IMR-90 (cell line): ENCODE data around the gene MFN2. TPM values are rescaled to one million over a fixed set of nuclear protein-coding genes. Genes with fewer than 3 reads are reported as not detected.

ENCODE experiments used
- ATAC-seq: fragments of 200-7000 bp; cut with Tn5 transposase; 2 replicates; pipeline ENCODE4 v1.9.1; 2020; ENCODE audit warnings: low read depth, mild to moderate bottlenecking, moderate library complexity
- BruUV-seq: library from RNA; stranded (reverse); fragments of 400-500 nt; replicated peaks from 2 replicates; lab custom pipeline; 2021; lab: Mats Ljungman, UMichigan
- CTCF ChIA-PET: fragments of 300-600 bp; formaldehyde crosslinking; extraction: SDS; loops from one replicate; lab custom pipeline; 2021; ENCODE audit warnings: antibody characterized with exemption; lab: Yijun Ruan, JAX
- POLR2A ChIA-PET: fragments of 300-600 bp; sonication (Branson Sonifier 250); formaldehyde crosslinking; loops from one replicate; lab custom pipeline; 2022; ENCODE audit warnings: antibody characterized with exemption; ENCODE audit not compliant: unreplicated experiment; lab: Charles Lee
- DNase-seq: peaks from one replicate; pipeline ENCODE4 v3.0.0; 2013
- H2AFZ ChIP-seq: replicated peaks from 2 replicates; pipeline ENCODE3; 2013; ENCODE audit warnings: low read length, mild to moderate bottlenecking; ENCODE audit not compliant: poor library complexity
- H2AK5ac ChIP-seq: 2 replicates; pipeline ENCODE4 v1.6.1; 2013; ENCODE audit warnings: low read depth, low read length, inconsistent platforms
- H2AK9ac ChIP-seq: replicated peaks from 2 replicates; pipeline ENCODE3; 2013; ENCODE audit warnings: mild to moderate bottlenecking, low read depth, low read length, moderate library complexity; ENCODE audit not compliant: poor library complexity
- H2BK120ac ChIP-seq: 2 replicates; pipeline ENCODE4 v1.6.1; 2013; ENCODE audit warnings: low read depth, low read length, inconsistent platforms
- H2BK15ac ChIP-seq: 3 replicates; pipeline ENCODE4 v1.6.1; 2013; ENCODE audit warnings: low read depth, low read length, inconsistent platforms
- H2BK20ac ChIP-seq: 2 replicates; pipeline ENCODE4 v1.6.1; 2013; ENCODE audit warnings: low read depth, mild to moderate bottlenecking, inconsistent platforms, low read length, moderate library complexity
- H2BK5ac ChIP-seq: 2 replicates; pipeline ENCODE4 v1.6.1; 2013; ENCODE audit warnings: mild to moderate bottlenecking, low read depth, low read length, inconsistent platforms; ENCODE audit not compliant: poor library complexity, severe bottlenecking
- H3K14ac ChIP-seq: replicated peaks from 2 replicates; pipeline ENCODE4 v1.6.1; 2013; ENCODE audit warnings: low read depth, low read length, inconsistent platforms
- H3K18ac ChIP-seq: 2 replicates; pipeline ENCODE4 v1.6.1; 2013; ENCODE audit warnings: low read depth, low read length, control low read depth
- H3K23ac ChIP-seq: 2 replicates; pipeline ENCODE4 v1.6.1; 2013; ENCODE audit warnings: low read depth, low read length, inconsistent platforms
- H3K27ac ChIP-seq: 2 replicates; pipeline ENCODE4 v1.5.1; 2013; ENCODE audit warnings: mild to moderate bottlenecking, control low read depth, low read length; ENCODE audit not compliant: insufficient read depth
- H3K27me3 ChIP-seq: 2 replicates; pipeline ENCODE4 v1.6.1; 2013; ENCODE audit warnings: low read length; ENCODE audit not compliant: control insufficient read depth, insufficient read depth
- H3K36me3 ChIP-seq: 2 replicates; pipeline ENCODE4 v1.6.1; 2013; ENCODE audit warnings: low read length, mixed read lengths; ENCODE audit not compliant: control insufficient read depth, insufficient read depth
- H3K4ac ChIP-seq: 2 replicates; pipeline ENCODE4 v1.6.1; 2013; ENCODE audit warnings: low read depth, low read length, inconsistent platforms
- H3K4me1 ChIP-seq: 2 replicates; pipeline ENCODE4 v1.6.1; 2013; ENCODE audit warnings: low read length, mixed read lengths; ENCODE audit not compliant: control insufficient read depth, insufficient read depth
- H3K4me2 ChIP-seq: 2 replicates; pipeline ENCODE4 v1.6.1; 2013; ENCODE audit warnings: low read depth, mild to moderate bottlenecking, control low read depth, low read length, moderate library complexity
- H3K4me3 ChIP-seq: 2 replicates; pipeline ENCODE4 v1.5.1; 2013; ENCODE audit warnings: low read depth, mild to moderate bottlenecking, control low read depth, low read length, moderate library complexity; ENCODE audit not compliant: insufficient read depth
- H3K56ac ChIP-seq: 2 replicates; pipeline ENCODE4 v1.6.1; 2013; ENCODE audit warnings: low read length, inconsistent platforms; ENCODE audit not compliant: insufficient read depth; ENCODE audit errors: extremely low read depth
- H3K79me1 ChIP-seq, 2 experiments: 2 replicates each; pipeline ENCODE4 v1.6.1; 2013; ENCODE audit warnings: low read length in 2 of 2, inconsistent platforms in 1 of 2, low read depth in 1 of 2
- H3K9ac ChIP-seq: 2 replicates; pipeline ENCODE4 v1.6.1; 2013; ENCODE audit warnings: low read depth, low read length, control low read depth
- H3K9me1 ChIP-seq: 2 replicates; pipeline ENCODE4 v1.6.1; 2013; ENCODE audit warnings: low read length, inconsistent platforms; ENCODE audit not compliant: insufficient read depth
- H3K9me3 ChIP-seq: 2 replicates; pipeline ENCODE4 v1.6.1; 2013; ENCODE audit warnings: low read length; ENCODE audit not compliant: control insufficient read depth, insufficient read depth
- H4K20me1 ChIP-seq: 2 replicates; pipeline ENCODE4 v1.6.1; 2013; ENCODE audit warnings: low read length, inconsistent platforms; ENCODE audit not compliant: insufficient read depth
- H4K5ac ChIP-seq: 2 replicates; pipeline ENCODE4 v1.6.1; 2013; ENCODE audit warnings: mild to moderate bottlenecking, low read depth, low read length, control low read depth
- H4K8ac ChIP-seq, 2 experiments: 2 replicates each; pipeline ENCODE4 v1.6.1; 2013; ENCODE audit warnings: low read depth in 2 of 2, low read length in 2 of 2, control low read depth in 1 of 2, inconsistent platforms in 1 of 2
- H4K91ac ChIP-seq: 2 replicates; pipeline ENCODE4 v1.6.1; 2013; ENCODE audit warnings: low read depth, low read length, inconsistent platforms; ENCODE audit not compliant: insufficient read depth
- MAZ ChIP-seq: IDR thresholded peaks from 2 replicates; pipeline ENCODE4 v1.6.1; 2012; ENCODE audit warnings: low read depth, mild to moderate bottlenecking, low read length, improper control_type of control experiment, moderate library complexity, borderline replicate concordance
- WGBS, 2 experiments: methylation state at CpG; one replicate each; pipeline versions ENCODE4 v1.1.5 to v1.1.7; 2013; ENCODE audit warnings: missing lambda C conversion rate in 2 of 2; ENCODE audit not compliant: insufficient read length in 1 of 2; ENCODE audit errors: extremely low coverage in 2 of 2; 5-methylcytosine and 5-hydroxymethylcytosine counted together
- dilution Hi-C: fragments of 300-500 bp; cut with HindIII; formaldehyde crosslinking; loops from one replicate; pipeline ENCODE4 v1.14.3; 2018; ENCODE audit warnings: low sequenced_read_pairs; ENCODE audit not compliant: unreplicated experiment
- in situ Hi-C: fragments of 300-500 bp; cut with MboI; formaldehyde crosslinking; loops from 3 replicates; pipeline ENCODE4 v1.14.3; 2019; ENCODE audit warnings: low sequenced_read_pairs, inconsistent platforms, mixed read lengths
- intact Hi-C: fragments of 100-400 bp; cut with micrococcal nuclease; formaldehyde crosslinking; loops from 2 replicates; pipeline ENCODE4 v1.10.0; 2022
- polyA plus RNA-seq, 3 experiments: library from polyadenylated mRNA; depleted of rRNA; stranded (reverse); fragments of >200 nt; gene quantifications; 2 replicates each; pipeline ENCODE4 v1.2.3, GENCODE V29; 2012; ENCODE audit warnings: low replicate concordance in 1 of 3
- total RNA-seq: library from RNA; depleted of rRNA; stranded (reverse); fragments of >200 nt; gene quantifications from 2 replicates; pipeline ENCODE4 v1.2.3, GENCODE V29; 2012

Gene MFN2
- total and polyA plus RNA-seq, 2 of the 4 experiments (the other 2 are of a cell fraction): 52.8 to 84.2 TPM

DNA sequence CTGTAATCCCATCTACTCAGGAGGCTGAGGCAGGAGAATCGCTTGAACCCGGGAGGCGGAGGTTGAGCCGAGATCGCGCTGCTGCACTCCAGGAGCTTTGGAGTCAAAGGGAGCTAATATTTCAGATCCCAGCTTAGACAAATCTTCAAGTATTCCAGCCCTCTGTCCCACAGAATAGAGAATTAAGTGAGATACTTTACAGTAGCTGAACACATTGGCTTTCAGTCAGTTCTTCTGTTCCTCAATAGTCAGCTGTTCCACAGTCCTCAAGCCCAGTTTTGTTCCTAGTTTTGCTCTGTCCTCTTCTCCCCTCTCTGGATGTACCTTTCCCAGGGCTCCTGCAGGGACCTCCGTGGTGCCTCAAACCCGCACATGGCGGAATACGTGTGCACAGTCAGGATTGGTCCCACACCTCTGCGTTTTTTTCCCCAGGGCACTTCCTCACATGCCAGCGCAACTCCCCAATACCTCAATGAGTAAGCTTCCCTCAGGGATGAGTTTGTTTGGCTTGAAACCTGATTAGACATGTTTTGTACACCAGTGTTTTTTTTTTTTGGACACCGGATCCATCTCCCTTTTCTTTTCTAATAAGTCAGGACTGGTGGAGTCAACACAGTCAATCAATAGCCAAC is 1.2 kb downstream of the MFN2 start:
- Histone ChIP-seq H2BK15ac (no peak overlapping the region), H3K14ac (no peak overlapping the region), H3K4me3 (no peak overlapping the region), H3K9ac (no peak overlapping the region), H3K56ac (no peak overlapping the region), H3K27ac (no peak overlapping the region), H2BK5ac (no peak overlapping the region), H3K27me3 (no peaks in the 10 kb centered on the region), H3K4me1 (peaks cover 5% of the 10 kb centered on the region), H2AFZ (no peak overlapping the region), H3K23ac (no peak overlapping the region), H4K8ac (no peak overlapping the region), H2BK120ac (no peak overlapping the region), H3K36me3 (peaks cover 29% of the 10 kb centered on the region), H3K18ac (no peak overlapping the region), H3K79me1 (peaks cover 42 to 43% of the 10 kb centered on the region in 2 experiments), H2AK5ac (no peak overlapping the region), H4K5ac (no peak overlapping the region), H3K4ac (no peak overlapping the region), H3K9me1 (peaks cover 4% of the 10 kb centered on the region; the same call in 1 of the 2 replicates), H3K9me3 (no peaks in the 10 kb centered on the region), H3K4me2 (no peak overlapping the region), H4K91ac (no peak overlapping the region), H2BK20ac (no peak overlapping the region), H4K20me1 (peaks cover 19% of the 10 kb centered on the region), H2AK9ac (peak overlapping the region; percentile 23)
- WGBS, 2 experiments: 100% methylated on average over 1 of the region's 13 CpGs; no CpG with 5 or more reads in 1 of the 2 experiments
- ATAC-seq (no peak), DNase-seq (no peak)
- in situ Hi-C loops: no loop called here
- intact Hi-C loops: no loop called here
- no peak for TF ChIP-seq MAZ
- dilution Hi-C loops: no loop called here
- BruUV-seq: TSS peak; percentile 31
- ChIA-PET POLR2A (interaction anchor here (0.6 to 1.8 kb wide), 3 partner anchors 72 to 1509 kb away, joined by 3 to 9 read pairs (median 6); no protein-coding TSS in a partner anchor), CTCF (interaction anchor here (0.9 kb wide), 1 partner anchor 16 kb away, joined by 4 read pairs; no protein-coding TSS in a partner anchor)
